ENCODE data around the gene TMEM255A.

The TMEM255A gene

DNA sequence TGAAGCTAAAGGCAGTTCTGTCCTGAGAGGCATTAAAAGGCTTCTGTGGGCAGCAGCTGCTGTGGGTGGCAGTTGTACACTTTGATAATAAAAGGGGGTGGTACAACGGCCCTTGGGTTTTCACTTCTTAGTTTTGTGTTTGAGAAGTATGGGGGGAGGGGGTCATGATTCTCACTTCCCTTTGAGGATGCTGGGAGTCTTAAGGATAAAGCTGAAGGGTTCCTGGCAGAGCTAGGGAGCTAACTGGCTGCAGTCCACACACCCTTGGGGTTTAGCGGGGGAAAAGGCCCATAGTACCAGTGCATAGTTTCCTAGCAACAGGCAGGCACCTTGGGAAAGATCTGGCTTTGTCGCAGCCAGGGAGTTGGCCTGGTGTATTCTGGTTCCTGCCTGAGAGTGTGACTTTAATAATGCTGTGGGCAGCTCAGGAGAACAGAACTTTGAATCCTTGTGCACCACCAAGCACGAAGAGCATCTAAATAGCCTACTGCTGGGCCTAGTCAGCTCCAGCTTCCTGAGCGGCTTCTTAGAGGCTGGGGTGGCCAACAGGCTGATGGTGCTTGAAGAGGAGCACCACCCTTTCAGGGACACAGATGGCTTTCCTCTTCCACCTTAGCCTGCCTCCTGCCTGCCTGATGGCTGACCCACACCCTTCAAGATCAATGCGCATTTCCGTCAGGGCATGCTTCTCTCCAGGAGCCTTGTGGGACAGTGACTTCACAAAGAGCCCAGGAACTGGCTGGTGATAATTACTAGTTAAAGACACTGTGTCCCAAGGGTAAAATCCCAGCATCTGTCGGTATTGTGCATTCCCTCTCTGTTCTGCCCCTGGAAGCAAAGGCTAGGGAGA, 48.2 kb downstream of the TMEM255A start:
- no peak for DNase-seq

DNA sequence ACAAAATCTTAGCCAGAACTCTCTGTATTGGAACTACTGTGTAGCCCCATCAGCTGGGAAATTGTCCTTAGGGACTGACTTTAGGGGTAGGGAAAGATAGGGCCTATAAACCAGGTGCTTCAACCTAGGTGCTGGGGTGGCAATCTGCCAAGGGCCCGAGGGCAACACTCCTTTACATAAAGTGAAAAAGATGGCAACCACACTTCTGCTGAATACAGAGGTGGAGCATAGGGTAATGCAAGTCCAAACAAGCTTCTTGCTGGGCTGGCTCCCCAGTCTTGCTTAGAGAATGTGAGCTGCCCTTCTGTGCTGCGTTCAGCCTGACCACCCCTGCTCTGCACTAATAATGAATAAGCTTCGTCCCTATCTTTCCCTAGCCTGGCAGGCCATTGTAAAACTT, 50.9 kb downstream of the TMEM255A start:
- DNase-seq, result no peak

DNA sequence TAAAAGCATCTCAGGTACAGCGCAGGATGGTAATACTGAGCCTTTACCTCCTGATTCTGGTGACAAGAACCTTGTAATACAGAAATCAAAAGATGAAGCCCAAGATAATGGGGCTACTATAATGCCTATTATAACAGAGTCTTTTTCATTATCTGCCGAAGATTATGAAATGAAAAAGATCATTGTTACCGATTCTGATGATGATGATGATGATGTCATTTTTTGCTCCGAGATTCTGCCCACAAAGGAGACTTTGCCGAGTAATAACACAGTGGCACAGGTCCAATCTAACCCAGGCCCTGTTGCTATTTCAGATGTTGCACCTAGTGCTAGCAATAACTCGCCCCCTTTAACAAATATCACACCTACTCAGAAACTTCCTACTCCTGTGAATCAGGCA, 57.5 kb downstream of the TMEM255A start:
- no peak for DNase-seq

DNA sequence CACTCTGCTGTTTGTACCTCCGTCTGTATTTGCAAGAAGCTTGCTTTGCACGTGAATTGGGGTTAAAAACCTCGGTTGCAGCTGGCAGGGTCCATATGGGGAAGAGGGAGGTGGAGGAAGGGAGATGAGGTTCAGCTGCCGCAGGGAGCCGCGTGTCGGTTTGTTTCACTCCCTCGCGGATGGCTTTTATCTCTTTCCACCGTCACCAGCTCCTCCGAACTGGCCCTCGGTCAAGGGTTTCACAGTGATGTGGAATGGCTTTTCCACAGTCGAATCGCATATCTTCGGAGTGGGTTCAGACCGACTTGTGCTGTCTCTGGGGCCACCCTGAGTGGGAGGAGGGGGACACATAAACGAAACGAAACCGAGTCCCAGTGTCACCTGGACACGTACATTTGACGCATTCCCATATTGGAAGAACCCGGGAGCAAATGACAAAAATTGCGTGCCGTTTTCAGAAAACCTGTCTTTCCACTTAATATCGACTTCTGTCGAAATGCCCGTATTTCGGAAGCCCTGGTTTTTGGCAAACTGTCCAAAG, 59.7 kb downstream of the TMEM255A start:
- peak; percentile 9 for DNase-seq

DNA sequence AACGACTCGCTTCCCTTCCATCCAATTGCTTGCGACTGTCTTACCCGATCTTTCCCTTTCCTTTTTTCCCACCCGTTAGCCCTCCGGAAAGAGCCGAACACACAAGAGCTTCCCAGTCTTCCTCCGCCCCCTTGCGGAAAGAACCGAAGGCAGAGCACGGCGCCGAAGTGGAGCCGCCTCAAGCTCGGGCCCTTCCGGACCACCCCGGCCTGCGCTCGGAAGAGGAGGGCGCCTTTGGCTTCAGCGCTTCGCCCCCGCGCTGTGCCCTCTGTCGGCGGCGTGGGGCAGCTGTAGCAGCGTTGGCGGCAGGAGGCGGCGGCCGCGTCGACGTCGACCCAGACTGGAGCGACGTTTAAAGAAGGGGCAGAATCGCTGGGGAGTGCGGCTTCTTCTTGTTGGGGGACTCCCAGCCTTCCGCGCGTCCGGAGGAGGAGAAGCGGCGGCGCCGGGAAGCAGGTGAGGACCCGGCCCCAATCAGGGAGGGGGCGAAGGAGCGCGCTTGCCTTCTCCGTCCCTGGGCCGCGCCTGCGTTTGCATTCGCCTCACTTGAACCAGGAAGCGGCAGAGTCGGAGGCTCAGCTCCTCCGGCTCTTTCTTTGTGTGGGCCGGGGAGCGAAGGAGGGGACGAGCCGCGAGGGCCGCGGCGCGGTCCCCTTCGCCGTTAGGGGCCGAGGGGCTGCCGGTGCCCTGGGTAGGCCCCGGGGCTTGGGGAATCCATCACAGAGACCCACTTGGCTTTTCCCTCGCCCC, 60.6 kb downstream of the TMEM255A start, which contains the start of gene ZBTB33:
Gene ZBTB33 (plus strand): TSS at position 291 of the 750 bp plus-strand sequence. CDS start 2,604 bp downstream, outside the sequence.
- peak; percentile 92 for DNase-seq

DNA sequence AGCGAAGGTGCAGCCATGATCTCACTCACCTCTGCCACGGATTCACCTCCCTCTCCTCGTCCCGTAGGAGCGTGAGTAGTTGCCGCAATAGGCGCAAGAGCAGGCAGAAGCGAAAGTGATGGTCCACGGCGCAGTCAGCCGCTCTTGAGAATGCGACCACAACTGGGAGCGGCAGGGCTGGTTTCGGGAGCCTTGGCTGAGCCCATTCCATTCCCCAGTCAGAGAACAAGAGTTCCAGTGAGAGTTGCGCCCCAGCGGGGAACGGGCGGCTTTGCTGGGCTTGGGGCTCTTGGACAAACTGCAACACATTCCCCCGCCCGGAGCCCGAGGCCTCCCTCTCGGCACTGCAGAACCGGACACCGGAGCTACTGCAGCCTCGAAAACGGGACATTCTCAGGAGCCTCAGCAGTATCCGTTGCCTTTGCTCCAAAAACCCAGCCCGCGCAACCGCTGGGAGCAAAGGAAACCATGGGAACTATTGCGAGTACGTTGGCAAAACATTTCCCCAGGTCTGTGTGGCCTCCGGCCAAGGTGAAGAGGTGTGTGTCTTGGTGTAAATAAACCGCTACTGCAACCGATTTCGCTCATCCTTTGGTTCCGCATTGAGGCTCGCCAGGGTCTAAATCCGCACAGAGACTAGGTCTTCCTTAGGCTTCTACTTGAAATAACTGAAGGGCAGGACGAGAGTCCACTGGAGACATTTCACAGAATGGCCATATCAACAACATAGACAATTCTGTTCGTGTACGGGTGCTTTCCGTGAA, 66.3 kb downstream of the TMEM255A start:
- DNase-seq, result peak; percentile 74

DNA sequence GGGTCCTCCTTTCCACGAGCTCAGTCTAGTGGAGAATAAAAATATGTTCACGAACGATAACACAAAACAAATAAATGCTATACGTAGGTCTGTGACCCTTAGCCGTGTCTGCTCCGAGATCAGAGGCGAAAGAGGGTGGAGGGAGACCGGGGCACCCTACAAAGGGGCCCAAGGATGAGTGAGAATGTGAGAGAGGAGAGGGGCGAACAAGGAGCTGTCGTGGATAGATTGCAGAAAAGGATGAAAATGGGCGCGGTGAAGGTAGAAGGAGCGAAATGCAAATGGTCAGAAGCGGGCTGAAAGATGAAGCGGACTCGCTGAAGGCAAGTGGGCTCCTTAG, 66.9 kb downstream of the TMEM255A start:
- DNase-seq, result no peak

DNA sequence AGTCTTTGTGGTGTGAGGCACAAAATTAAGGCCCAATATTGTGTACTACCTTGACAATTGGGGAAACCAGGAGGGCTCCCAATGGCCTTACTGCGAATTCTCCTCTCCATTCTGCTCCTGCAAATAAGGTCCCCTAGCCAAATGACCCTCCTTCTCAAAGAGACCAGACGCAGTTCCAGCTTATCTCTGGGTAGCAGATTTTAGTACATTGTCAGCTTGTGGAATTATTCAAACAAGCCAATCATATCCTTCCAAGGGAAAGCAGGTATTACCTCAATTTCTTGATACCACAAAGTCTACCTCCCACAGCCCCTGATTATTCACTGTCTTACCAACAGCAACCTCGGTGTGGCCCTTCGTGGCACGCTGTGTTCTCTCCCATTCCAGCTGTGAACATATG, 68.4 kb downstream of the TMEM255A start:
- DNase-seq, result no peak

DNA sequence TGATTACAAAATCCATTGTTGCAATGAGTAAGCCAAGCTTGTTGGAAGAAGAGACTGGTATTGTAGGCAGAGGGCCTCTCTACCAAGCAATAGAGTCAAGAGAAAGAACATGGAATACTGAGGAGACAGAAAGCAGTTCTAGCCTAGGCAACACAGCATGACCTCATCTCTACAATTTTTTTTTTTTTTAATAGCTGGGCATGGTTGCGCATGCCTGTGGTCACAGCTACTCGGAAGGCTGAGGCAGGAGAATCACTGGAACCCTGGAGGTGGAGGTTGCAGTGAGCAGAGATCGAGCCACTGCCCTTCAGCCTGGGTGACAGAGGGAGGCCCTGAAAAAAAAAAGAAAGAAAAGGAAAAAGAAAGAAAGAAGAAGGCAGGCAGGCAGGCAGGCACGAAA, 72.3 kb downstream of the TMEM255A start:
- no peak for DNase-seq

DNA sequence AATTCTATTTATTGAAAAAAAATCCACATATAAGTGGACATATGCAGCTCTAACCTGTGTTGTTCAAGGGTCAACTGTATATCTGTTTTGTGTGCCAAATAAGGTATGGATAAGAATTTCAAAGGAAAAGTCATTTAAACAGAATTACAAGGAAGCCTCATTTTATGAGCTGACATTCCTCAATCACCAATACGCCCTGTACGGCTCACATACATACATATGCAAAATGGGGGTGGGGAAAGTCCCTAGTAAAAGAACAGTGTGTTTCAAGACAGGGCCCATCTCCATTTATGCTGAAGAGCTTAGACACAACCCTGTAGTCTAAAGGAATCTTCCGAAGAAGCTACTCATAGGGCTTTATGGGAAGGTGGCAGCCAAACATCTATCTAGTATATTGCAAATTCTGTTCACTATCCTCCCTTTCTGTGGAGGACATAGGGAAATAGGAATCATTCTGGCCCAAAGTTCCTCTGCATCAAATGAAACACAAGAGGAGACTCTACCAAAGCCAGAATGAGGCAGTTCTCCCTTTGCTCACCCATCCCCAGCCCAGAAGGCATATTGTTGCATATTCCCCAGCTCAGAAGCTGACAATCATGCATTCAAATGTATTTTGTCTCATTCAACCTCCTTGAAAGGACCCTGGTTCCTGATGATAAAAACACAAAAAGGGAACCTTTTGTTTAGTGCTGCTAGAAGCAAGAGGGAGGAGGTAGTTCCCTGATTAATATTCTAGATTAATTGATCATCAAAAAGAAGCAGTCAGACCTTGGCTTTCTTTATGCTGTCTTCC, 74.4 kb downstream of the TMEM255A start:
- DNase-seq, result no peak

DNA sequence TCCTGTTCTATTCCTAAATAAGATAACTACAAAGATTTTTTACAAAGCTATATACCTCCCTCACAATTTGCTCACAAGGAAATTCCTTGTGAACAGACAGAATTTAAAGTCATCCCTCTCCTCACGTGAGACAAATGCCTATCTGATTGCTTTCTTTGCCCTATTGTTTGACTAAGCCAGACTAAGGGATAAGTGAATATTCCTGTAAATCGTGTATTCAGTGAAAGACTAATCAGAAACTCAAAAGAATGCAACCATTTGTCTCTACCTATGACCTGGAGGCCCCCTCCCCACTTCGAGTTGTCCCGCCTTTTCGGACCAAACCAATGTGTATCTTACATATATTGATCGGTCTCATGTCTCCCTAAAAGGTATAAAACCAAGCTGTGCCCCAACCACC, 76.0 kb downstream of the TMEM255A start:
- no peak for DNase-seq

DNA sequence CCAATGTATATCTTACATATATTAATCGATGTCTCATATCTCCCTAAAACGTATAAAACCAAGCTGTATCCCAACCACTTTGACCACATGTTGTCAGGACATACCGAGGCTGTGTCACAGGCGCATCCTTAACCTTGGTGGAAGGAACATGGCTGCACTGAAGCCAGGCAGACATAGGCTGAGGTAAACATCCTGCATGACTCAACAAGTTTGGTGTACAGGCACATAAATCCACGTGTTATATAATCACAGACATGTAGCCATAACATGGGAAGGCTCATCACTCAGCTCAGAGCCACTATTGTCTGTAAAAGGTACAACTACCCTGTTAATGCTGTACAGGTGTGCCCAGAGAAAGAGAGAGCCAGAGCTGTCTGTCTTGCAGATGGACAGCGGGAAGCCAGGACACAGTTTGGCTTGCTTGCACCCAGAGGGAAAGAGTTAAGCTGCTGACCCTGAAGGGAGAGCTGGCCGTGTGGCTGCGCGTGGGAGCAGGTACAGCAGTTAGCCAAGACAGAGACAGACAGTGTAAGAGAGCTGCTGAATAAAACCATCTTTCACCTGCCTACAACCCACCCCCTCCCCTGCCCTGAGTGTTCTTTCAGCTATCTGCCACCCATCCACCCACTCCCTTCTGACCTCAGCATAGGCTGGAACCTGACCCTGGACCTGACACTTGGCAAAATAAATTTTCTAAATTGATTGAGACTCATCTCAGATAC, 82.9 kb downstream of the TMEM255A start:
- no peak for DNase-seq

DNA sequence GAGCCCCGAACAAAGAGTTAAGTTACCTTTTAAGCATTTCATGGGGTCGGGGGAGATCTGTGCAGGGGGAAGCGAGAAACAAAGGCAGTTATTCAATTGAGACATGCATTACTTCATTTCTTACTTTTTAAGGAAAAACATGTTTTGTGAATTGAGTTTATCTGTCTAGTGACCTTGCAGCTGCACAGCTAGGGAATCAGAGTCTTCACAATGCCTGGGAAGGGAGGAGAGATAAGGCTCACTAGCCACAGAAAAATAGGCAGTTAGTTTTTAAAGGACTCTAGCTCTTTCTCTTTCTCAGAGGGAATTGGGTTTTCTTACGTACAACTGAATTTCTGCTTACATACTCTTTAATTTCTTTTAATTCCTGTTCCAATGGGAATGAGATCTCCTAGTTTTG, 86.9 kb downstream of the TMEM255A start:
- no peak for DNase-seq

DNA sequence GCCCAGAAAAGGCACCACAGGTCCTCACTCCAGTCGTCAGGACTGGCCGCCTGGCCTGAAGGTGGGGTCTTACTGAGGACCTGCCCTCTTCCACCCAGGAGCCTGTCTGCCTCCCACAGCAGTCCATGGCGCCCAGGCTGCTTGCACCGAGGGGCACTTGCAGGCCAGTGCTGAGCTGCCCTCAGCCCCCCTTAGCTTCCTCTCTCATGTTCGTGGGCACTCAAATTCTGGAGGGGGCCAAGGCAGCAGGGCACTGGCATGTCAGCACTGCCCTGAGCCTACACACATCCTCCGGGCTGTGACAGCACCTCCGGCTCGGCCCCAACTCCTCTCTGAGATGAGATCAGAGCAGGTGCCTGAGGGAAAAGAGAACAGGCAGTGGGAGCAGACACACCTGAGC, 87.9 kb downstream of the TMEM255A start:
- no peak for DNase-seq

DNA sequence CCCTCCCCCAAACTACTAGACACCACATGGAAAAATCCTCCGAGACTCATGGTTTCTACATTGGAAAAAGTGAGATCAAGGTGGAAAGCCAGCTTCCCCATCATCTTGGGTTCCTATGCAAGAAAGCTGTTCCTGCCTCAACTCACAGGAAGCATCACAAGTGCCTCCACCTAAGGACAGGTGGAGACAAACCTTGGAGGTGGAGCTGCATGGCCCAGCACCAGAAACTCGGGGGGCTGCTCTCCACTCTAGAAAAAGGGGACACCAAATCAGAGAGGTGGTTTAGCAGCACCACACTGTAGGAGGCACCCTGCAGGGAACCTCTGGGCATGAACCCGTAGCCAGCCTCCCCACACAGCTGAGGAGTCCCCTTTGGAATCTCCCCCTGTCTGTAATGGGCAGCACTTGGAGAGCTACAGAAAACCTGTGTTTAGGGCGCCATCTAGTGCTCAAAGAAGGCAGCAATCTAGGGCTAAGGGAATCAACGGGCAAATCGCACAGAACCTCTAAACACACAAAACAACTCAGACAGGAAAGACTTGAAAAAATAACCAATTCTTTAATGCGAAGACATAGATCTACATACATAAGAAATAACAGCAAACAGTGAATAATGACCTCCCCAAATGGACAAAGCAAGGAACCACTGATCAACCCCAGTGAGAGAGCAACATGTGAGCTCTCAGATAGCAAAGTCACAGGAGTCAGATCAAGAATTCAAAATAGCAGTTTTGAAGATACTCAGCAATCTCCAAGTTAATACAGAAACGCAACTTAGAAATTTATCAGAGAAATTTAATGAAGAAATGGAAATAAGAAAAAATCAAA, 97.6 kb downstream of the TMEM255A start:
- DNase-seq, result peak; percentile 44
